Stimulated activated CD4-positive, alpha-beta T cell treated with anti-CD3 and anti-CD28 coated beads, Interleukin-12 subunit alpha, Interleukin-12 subunit beta, amount 100 ng/mL, for 48 hours (primary cell): Measurements from ENCODE around the gene NFIA.

Source experiments
- DNase-seq, 3 donors: peaks; one replicate each; pipeline ENCODE4 v3.0.0-alpha.2; 2020; ENCODE audit warnings: low read depth in 2 of 3, low spot score in 1 of 3

Gene NFIA

DNA sequence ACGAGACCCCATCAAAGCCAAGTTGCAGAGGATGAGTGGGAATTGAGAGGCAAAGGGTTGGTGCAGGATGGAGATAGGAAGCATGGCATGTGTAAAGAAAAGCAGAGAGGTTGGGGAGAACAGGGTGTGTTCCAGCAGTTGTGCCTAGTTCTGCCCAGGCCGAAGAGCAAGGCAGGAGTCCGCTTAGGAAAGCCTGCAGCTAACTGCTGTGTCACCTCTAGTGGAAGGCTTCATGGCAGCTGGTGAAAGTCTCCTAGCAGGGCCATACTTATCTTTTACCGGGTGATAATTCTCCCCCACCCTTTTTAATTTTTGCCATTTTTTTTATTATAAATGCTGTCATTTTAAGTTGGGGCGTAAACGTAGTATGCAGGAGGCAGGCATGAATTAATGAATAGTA, 93.6 kb downstream of the NFIA start:
- DNase-seq, result no peak

DNA sequence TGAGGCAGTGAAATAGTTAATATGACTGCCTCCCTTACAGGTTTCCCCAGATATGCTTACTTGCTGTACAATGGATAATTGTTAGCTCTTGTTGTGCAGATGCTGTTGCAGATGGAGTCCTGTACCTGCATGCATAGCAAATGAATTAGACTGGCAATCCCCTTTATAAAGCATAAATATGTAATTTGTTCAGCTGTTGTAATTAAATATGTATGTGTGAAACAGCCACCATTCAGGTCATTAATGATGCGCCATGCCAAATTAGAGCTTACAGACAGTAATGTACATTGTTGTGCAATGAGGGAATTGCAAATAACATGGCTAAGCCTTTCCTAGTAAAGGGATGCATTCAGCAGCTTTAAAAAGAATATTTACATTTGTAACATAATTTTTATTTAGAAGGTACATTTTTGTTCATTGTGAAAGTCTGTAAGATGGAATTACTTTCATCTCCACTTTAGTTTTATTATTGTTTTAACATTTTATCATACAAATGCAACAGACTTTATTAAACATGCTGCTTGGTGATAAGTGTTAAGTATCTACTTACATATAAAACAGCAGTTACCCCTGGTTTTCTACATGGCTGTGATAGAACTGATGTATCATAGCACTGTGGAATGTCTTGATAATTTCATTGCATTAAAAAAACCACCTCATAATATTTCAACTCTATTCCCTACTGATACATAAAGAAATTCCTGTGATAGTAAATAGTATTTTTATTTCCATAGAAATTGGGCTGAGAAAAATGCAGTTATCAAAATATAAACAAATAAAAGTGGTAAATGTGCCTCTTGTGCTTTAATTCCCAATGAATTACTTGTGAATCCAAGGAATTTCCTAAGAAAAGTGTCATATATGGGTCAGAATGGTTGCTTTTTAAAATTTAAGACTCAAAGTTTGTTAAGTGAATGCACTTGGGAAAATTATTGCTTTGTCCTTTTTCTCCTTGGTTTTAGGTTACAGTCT, 99.0 kb downstream of the NFIA start:
- DNase-seq, result no peak

DNA sequence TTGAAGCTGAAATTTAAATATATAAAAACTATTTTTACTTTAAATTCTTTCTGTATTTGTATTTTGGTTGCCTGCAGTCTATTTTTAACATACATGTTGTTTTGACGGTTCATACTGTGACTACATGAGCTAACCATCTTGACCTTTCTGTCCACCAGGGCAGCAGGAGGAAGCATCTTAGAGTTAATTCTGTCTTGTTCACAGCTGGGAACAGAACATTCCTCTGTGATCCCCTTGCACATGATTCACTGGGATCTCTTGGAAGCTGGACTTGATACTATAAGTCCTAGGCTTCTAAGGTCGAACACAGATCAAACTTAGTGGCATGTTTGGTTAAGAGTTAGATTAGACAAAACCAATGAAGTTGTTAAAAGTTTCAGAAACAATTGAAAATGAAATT, 99.7 kb downstream of the NFIA start:
- DNase-seq, result no peak

DNA sequence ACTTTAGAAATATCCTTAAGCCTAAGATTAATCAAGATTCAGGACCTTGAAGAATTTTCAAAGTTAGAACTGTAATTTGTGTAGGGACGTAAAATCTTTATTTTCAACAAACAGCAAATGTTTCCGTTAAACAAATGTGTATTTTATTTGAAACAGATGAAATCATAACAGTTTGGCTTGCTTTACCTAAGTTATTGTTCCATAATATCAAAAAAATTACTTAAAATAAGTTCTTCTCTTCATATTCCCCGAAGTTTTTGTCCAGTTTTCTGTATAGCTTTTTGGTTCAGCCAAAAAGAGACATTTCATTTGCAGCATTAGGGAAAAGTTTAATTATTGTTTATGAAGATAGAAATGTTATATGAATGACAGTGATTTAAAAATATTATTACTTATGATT, 100.1 kb downstream of the NFIA start:
- DNase-seq, result no peak

DNA sequence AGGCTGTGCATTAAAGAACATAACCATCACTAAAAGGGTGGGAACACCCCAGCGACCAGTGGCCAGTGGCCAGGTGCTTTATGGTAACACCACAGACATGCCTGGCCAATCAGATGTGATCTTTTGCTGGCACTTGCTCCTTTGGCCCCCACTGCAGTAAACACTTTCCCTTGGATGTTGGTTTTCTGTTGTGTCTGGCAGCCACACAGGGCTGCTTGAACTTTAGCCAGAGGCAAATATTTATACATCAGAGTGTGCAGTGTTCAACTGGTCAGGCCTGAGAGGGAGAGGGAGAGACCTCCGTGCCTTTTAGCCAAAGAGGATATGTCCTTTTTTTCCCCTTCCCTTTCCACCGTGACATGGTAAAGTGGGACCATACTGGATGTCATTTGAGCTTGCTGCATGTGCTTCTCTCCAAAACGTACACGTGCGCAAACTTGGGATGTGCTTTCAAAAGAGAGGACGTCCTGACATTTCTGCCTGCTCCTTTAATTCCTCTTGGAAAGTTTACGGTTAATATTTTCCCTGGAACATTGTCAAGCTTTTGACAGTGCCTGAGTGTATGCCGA, 101.2 kb downstream of the NFIA start:
- no peak for DNase-seq

DNA sequence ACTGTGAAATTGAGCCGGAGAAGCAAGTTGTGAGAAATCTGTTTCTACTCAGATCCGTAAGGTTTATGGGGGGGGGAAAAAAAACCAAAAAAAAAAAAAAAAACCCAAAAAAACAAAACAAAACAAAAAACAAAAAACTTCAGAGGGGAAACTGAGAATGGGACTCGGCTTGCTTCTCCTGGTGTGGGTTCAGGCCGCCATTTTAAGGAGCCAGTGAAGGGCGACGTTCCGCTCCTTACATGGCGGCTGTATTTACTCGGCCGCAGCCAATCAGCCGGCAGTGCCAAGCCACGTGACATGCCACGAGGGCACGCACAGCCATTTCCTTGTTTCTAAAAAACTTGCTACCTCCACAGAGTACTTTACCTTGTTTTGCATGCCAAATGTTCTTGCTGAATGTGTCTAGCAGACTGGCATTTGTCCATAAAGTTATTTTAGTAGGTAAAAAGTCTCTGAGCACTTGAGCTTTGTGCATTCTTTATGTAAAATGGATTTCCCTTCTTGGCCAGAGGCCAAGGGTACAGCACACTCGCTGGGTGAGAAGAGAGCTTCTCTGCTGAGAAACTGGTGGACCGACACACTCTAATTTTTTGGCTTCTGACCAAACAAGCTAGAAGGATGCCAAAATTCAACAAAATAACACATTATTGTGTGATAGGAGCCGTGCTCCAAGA, 101.8 kb downstream of the NFIA start:
- DNase-seq, result no peak

DNA sequence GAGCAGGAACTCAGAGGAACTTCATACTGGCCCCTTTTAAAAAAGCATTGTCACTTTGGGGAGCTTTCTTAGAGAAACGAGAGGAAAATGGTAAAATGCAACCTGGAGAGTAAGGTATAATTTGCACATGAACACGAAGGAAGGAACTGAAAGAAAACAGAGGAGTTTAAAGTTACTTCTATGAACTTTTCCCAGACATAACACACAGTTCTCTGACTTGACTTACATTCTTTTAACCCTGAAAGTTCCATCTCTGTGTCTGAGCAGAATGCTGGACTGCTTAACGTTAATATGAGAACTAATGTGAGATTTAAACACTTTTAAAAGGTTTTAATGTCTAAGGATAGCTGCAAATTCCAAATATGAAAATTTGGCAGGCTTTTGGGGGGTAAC, 102.3 kb downstream of the NFIA start:
- DNase-seq, result no peak

DNA sequence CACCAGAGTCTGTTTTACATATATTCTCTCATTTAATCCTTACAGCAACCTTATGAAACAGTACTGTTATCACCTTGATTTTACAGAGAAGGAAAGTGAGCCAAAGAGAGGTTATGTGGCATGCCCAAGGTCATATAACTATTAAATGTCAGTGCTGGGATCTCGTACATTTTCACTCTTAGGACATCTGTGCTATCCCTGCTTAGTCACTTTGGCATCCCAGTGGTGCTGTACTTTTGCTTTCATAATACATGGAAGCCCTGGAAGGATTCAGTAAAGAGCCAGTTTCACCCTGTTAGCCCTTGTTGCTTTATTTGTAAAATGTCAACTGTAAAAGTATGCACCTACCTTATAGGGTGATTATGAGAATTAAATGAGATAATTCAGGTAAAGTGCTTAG, 104.4 kb downstream of the NFIA start:
- no peak for DNase-seq

DNA sequence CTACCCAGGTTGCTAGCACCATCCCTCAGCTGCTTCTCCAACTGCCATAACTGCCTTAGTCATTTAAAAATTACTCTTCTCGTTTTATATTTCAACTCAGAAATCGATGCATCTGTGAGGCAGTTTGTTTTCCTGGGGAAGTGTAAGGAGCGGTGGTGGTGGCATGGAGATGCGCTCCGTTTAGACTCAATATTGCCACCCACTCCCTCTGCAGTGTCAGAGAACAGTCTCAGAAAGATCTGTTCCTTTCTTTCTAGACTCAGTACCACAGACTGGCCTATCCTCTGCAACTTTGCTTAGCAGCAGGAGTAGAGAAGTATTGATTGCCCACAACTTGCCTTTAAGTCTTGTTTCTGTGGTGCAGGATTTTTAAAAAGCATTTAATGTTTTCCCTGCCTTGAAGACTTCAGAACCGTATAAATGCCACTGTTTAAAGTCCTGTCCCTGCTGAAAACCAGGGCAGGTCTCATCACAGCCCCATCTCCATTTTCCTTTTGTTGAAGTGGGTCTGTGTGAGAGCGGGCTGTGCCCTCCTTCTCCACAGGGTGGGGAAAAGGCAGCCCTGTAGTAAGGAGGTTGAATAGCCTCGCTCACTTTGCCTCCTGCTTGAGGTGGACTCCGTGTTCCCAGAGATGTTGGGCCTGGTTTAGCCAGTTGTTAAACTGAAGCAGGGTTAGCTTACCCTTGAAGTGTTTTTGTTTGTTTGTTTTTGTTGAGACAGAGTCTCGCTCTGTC, 105.2 kb downstream of the NFIA start:
- DNase-seq, result no peak

DNA sequence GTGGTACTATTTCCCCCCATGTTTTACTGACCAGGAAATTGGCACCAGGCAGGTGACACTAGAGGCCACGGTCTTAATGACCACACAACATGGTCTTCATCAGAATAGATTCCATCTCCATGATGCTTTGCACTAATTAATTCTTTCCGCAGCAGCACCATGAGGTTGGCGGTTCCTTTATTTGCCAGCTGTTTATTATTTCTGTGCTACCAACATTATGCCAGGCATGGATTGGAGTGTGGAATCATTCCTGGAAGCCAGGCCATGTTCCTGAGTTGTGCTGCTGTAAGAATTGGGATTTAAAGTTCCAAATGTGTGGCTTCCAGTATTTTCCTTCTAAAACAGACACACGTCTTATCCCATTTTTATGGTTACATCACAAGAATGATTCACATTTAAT, 107.8 kb downstream of the NFIA start:
- no peak for DNase-seq

DNA sequence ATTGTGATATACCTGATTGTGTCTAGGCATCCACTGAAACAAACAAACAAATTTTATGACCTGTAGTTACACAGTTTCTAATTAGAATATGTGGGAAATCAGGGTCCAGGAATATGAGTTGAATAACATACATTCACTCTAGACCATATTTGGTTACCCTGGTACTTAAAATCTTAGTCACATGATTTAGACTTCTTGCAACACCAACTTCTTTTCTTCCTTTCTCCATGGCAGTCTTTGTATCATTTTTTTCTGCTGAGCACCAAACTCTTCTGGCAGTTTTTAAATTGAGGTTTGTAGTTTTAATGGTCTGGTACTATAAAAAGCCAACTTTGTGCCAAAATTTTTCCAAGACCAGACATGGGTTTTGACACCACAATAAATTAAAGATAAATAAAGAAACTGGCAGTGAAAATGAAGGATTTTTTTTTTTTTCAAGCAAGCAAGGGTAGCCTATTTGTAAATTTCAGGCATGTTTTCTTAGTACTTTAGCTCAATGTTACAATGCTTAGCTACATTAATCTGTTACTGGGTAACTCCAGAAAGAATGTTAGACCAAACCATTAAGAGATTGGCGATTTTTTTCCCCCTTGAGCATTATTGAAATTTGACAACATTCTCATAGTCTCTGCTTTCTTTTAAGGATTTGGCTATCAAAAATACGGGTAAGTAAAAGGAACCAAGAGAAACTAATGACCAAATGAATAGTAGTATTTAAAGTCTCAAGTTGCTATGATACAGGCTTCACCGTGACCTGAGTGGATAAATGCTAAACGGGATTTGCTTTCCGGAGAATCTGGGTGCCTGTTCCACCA, 108.5 kb downstream of the NFIA start:
- DNase-seq, result no peak

DNA sequence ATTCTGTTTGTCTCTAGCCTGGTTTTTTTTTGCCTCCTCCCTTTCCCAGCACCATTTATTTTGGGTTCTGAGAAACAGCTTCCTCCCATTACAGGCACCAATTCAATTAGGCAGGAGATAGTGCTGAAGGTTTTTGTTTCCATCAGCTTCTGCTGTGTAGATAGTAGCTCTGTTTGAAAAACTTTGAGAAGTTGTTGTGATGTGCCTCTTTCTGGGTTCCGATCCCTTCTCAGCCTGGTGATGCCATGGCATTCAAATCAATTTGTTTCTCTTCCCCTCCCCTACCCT, 109.0 kb downstream of the NFIA start:
- no peak for DNase-seq

DNA sequence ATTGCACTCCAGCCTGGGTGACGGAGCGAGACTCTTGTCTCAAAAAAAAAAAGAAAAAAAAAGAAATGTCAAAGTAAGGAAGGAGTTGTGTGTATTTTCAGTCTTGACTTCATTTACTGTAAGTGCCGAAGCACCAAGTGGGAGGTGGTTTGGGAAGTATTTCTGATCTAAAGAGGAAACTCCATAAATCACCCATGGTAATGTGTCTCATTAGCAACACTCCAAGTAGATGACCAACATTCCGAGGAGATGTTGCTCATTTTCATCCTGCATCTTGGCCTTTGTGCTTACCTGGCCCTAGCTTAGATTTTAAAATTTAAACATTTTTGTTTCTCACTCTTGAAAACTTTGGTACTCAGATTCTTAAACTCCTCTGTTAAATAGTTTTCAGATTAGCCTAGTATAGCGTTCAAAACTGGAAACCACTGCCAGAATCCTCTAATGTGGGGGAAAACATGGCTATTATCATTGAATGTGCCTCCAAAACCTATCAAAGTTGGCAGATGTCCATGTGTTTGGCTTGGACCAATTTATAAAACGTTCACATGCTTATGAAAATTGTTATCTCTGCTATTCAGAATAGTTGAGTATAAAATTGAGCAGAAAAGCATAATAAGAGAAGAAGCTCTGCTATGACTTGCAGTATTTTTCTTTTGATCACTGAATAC, 110.4 kb downstream of the NFIA start:
- no peak for DNase-seq

DNA sequence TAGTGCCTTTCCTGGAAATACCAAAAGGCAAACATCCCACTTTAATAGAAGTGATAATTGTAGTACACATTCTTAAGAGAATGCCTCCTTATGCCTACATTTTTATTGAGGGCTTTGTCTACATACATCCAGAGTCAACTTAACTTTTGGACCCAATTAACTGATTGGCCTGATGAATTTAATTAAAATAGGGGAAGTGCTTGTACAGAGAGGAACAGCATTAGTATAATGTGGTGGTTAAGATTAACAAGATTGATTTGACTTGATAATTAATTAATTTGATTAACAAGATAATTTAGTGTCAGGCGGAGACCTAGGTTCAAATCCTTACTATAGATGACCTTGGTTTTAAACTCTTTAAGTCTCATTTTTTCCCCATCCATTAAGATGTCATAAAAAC, 111.4 kb downstream of the NFIA start:
- DNase-seq, result no peak

DNA sequence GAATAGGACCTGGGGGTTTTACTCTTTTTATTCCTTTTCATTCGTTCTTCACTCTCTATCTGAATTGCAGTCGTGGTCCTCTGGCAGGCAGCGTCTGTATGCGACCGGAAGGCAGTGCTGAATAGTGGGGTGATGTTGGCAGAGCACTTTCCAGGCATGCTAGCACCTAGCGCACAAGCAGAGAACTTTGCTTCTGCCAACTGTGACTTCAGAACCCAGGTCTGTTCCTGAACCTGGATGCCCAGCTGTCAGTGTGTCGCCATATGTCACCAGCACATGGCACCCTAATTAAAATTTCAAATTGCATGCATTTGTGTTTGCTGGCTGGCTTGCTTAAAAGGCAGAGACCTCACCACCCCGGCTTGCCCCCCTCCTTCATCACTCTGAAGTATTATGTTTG, 116.2 kb downstream of the NFIA start:
- DNase-seq, result no peak

DNA sequence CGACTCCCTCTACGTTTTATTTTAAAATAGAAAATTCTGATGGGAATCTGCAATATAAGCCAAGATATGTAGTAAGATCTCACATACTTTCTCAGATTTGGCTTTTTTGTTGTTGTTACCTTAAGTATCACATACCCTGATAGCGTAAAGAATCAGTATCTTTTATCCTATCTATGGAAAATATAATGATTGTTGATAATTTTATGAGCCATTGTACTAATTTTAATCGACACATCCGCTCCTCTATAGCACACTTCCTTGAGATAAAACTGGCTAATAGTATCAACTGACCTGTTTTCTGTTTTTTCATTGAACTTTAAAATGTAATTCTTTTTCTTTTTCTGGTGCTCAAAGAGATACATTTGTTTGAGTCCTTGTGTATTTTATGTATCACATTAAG, 118.7 kb downstream of the NFIA start:
- no peak for DNase-seq

DNA sequence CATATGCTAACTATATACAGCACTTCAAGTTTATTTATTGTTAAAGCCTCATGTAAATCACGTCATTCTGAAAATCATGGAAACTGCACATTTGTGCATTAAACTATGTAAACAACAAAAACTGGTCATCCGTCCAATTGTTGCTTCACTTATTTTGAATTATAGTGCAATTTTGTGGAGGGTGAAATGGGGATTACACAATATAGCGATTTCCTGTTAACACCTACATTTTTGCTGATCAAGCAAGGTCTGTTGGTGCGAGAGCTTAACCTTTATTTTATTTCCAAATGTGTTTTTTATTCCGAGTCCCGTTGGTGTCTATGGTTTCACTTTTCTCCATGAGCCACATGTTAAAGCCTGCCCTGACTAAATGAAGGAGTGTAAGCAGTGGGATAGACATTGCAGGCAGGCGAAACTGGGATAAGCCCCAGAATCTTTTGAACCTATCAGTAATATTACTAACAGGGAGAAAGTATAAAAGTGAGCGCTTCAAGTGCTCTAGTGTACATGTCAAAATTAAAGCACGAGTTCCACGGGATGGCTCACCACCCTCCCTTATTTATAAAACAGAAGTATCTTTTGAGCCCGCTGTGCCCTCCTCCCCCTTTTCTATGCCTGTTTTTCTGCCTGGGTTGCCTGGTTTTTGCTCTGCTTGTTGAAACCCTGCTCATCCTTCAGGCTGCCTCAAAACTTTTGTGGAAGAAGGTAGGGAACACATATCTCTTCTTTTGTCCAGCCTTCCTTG, 120.7 kb downstream of the NFIA start:
- no peak for DNase-seq

DNA sequence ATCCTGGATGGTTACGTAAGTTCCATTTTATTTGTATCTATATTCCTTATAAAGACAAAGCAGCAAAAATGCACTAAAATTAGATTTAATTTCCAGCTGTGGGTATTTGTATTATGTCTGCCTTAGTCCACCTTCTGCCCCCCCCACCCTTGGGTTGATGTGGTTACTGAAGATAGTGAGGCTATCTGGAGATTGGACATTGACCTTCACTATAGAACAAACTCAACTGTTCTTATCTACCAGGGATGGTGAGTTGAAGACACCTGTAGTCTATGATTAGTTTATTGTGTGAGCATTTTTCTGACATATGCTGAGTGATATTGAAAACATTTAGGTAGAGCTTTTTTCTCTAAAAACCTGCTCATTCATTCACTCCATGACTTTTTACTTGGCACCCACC, 122.2 kb downstream of the NFIA start:
- DNase-seq, result no peak

DNA sequence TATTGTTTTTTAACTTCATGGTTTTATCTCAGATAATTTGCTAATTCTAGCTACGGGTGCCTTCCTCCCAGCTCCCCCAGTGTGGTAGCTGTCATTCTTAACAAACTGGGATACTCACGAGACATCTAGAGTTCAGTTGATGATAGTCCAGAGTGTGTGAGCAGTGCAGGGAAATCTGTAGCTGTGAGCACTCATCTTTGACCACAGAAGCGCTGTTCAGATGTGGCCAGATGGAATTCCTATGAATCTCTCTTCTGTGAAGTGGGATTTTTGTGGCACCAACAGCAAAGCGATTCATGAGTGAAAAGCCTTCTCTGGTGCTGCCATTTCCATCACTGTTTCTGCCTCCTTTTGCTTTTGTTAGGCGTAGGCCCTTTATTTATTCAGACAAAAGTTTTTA, 125.1 kb downstream of the NFIA start:
- DNase-seq, result no peak

DNA sequence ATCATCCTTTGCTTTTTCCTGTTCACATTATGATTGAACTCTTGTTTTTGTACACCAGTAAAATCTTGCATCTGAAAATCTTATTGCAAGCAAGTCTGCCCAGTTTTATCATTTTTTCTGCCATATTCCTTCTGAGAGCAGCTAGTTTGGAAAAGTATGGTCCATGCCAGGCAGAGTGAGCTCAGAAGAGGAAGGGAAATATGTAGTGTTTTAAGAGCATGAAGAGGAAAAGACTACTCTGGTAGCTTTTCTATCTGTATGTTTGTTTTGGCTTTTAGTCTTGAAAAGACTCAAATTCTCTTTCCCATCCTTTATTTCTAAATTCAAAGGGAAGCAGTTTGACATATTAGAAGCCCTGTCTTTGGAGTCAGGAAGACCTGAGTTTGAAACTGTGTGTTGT, 125.8 kb downstream of the NFIA start:
- DNase-seq, result no peak
